Measurements from ENCODE around the gene PACRG. TPM values are rescaled to one million over a fixed set of nuclear protein-coding genes. Genes with fewer than 3 reads are reported as not detected.
"Not testable (repeated sequence)": the region's sequence is repeated elsewhere in the genome, so short reads cannot be mapped to it uniquely, and the experiment has no call there.

PACRG gene
- total RNA-seq, 1 donor from 2014 or later, result 7.3 TPM

GRCh38 chr6:162976141-162976540, 248.4 kb downstream of the PACRG start:
- no peak for FAIRE-seq
- no peak for DNase-seq (ENCODE audit: low spot score in 2 of 2)

- FAIRE-seq; DNase-seq (ENCODE audit: low spot score in 2 of 2): not testable (repeated sequence)
These were observed 255.5 kb downstream of the PACRG start for GRCh38 chr6:162983234-162983633.

- FAIRE-seq (no peak), DNase-seq (ENCODE audit: low spot score in 2 of 2) (no peak)
These were observed 271.0 kb downstream of the PACRG start for GRCh38 chr6:162998777-162999176.

- DNase-seq (ENCODE audit: low spot score in 2 of 2), result no peak
- FAIRE-seq, result no peak
These were observed 272.0 kb downstream of the PACRG start for GRCh38 chr6:162999575-163000285.

- no peak for DNase-seq (ENCODE audit: low spot score in 2 of 2)
- FAIRE-seq, result no peak
These were observed 273.6 kb downstream of the PACRG start for GRCh38 chr6:163001330-163001729.

- no peak for FAIRE-seq
- no peak for DNase-seq (ENCODE audit: low spot score in 2 of 2)
These were observed 280.4 kb downstream of the PACRG start for GRCh38 chr6:163008186-163008585.

- DNase-seq (ENCODE audit: low spot score in 2 of 2), result no peak
- FAIRE-seq, result no peak
These were observed 280.9 kb downstream of the PACRG start for GRCh38 chr6:163008626-163009025.

GRCh38 chr6:163010145-163010544, 282.4 kb downstream of the PACRG start:
- no peak for DNase-seq (ENCODE audit: low spot score in 2 of 2)
- FAIRE-seq, result no peak

- FAIRE-seq (no peak), DNase-seq (ENCODE audit: low spot score in 2 of 2) (no peak)
These were observed 287.0 kb downstream of the PACRG start for GRCh38 chr6:163014736-163015135.

- no peak for DNase-seq (ENCODE audit: low spot score in 2 of 2)
- no peak for FAIRE-seq
These were observed 290.0 kb downstream of the PACRG start for GRCh38 chr6:163017801-163018200.

GRCh38 chr6:163019926-163020325, 292.2 kb downstream of the PACRG start:
- DNase-seq (ENCODE audit: low spot score in 2 of 2), result no peak
- FAIRE-seq, result no peak

GRCh38 chr6:163021054-163021453, 293.3 kb downstream of the PACRG start:
- no peak for FAIRE-seq
- no peak for DNase-seq (ENCODE audit: low spot score in 2 of 2)

GRCh38 chr6:163023700-163024099, 295.9 kb downstream of the PACRG start:
- no peak for DNase-seq (ENCODE audit: low spot score in 2 of 2)
- FAIRE-seq, result no peak

- DNase-seq (ENCODE audit: low spot score in 2 of 2) (no peak), FAIRE-seq (no peak)
These were observed 299.1 kb downstream of the PACRG start for GRCh38 chr6:163026893-163027292.

- DNase-seq (ENCODE audit: low spot score in 2 of 2) (no peak), FAIRE-seq (no peak)
These were observed 303.2 kb downstream of the PACRG start for GRCh38 chr6:163030980-163031379.

- DNase-seq (ENCODE audit: low spot score in 2 of 2) (no peak), FAIRE-seq (no peak)
These were observed 304.2 kb downstream of the PACRG start for GRCh38 chr6:163031931-163032330.

GRCh38 chr6:163036160-163036645, 308.4 kb downstream of the PACRG start:
- FAIRE-seq (no peak), DNase-seq (ENCODE audit: low spot score in 2 of 2) (no peak)

- FAIRE-seq (no peak), DNase-seq (ENCODE audit: low spot score in 2 of 2) (no peak)
These were observed 310.5 kb downstream of the PACRG start for GRCh38 chr6:163038317-163038716.

- DNase-seq (ENCODE audit: low spot score in 2 of 2) (no peak), FAIRE-seq (no peak)
These were observed 320.6 kb downstream of the PACRG start for GRCh38 chr6:163048345-163048744.

GRCh38 chr6:163053667-163054344, 326.0 kb downstream of the PACRG start:
- no peak for FAIRE-seq
- DNase-seq (ENCODE audit: low spot score in 2 of 2), result no peak

GRCh38 chr6:163054641-163055040, 326.9 kb downstream of the PACRG start:
- no peak for FAIRE-seq
- DNase-seq (ENCODE audit: low spot score in 2 of 2), result no peak

- FAIRE-seq (no peak), DNase-seq (ENCODE audit: low spot score in 2 of 2) (no peak)
These were observed 329.5 kb downstream of the PACRG start for GRCh38 chr6:163057260-163057659.

All from frontal cortex (tissue), 4 donors.